ENCODE results near the gene OTULIN.

DNA sequence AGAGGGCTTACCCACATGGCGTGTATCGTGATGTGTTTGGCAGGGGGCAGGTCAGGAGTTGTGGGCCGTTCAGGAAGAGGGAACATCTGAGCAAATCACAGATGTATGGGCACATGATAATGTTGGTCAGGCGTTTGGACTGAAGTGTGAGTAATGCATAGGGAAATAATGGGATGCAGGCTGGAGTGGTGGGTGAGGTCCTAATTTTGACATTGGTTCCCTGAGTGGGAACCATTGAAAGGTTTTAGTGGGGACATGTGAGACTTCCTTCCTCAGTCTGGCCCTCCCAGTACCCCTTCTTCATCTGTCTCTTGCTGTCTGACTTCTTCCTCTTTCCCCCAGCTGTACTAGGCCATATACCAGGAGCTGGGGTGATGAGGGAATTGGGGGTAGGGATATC lies 7.6 kb downstream of the OTULIN start:
- TF ChIP-seq, protein P1, sequence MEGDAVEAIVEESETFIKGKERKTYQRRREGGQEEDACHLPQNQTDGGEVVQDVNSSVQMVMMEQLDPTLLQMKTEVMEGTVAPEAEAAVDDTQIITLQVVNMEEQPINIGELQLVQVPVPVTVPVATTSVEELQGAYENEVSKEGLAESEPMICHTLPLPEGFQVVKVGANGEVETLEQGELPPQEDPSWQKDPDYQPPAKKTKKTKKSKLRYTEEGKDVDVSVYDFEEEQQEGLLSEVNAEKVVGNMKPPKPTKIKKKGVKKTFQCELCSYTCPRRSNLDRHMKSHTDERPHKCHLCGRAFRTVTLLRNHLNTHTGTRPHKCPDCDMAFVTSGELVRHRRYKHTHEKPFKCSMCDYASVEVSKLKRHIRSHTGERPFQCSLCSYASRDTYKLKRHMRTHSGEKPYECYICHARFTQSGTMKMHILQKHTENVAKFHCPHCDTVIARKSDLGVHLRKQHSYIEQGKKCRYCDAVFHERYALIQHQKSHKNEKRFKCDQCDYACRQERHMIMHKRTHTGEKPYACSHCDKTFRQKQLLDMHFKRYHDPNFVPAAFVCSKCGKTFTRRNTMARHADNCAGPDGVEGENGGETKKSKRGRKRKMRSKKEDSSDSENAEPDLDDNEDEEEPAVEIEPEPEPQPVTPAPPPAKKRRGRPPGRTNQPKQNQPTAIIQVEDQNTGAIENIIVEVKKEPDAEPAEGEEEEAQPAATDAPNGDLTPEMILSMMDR (IDR thresholded peaks at IDR 0.05; ENCODE audit: low read depth, low read length, missing input control) = no peak
- no peak for TF ChIP-seq SP1 (IDR thresholded peaks at IDR 0.05)
- TF ChIP-seq, protein P2, sequence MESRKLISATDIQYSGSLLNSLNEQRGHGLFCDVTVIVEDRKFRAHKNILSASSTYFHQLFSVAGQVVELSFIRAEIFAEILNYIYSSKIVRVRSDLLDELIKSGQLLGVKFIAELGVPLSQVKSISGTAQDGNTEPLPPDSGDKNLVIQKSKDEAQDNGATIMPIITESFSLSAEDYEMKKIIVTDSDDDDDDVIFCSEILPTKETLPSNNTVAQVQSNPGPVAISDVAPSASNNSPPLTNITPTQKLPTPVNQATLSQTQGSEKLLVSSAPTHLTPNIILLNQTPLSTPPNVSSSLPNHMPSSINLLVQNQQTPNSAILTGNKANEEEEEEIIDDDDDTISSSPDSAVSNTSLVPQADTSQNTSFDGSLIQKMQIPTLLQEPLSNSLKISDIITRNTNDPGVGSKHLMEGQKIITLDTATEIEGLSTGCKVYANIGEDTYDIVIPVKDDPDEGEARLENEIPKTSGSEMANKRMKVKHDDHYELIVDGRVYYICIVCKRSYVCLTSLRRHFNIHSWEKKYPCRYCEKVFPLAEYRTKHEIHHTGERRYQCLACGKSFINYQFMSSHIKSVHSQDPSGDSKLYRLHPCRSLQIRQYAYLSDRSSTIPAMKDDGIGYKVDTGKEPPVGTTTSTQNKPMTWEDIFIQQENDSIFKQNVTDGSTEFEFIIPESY (IDR thresholded peaks at IDR 0.05) = no peak
- TF ChIP-seq, protein P3, sequence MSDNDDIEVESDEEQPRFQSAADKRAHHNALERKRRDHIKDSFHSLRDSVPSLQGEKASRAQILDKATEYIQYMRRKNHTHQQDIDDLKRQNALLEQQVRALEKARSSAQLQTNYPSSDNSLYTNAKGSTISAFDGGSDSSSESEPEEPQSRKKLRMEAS (IDR thresholded peaks at IDR 0.05) = no peak
- TF ChIP-seq YY1 (IDR thresholded peaks at IDR 0.05) = no peak
- TF ChIP-seq TAF1 (conservative IDR thresholded peaks at IDR 0.05) = no peak
- TF ChIP-seq JUND (IDR thresholded peaks at IDR 0.05) = no peak
- TF ChIP-seq RAD21 (IDR thresholded peaks at IDR 0.05) = no peak
- no peak for TF ChIP-seq RXRA (IDR thresholded peaks at IDR 0.05)
- no peak for TF ChIP-seq GABPA (IDR thresholded peaks at IDR 0.05 in 1 of 2, conservative IDR thresholded peaks at IDR 0.05 in 1 of 2)
- TF ChIP-seq FOXA1 (IDR thresholded peaks at IDR 0.05) = no peak
- TF ChIP-seq, protein P4, sequence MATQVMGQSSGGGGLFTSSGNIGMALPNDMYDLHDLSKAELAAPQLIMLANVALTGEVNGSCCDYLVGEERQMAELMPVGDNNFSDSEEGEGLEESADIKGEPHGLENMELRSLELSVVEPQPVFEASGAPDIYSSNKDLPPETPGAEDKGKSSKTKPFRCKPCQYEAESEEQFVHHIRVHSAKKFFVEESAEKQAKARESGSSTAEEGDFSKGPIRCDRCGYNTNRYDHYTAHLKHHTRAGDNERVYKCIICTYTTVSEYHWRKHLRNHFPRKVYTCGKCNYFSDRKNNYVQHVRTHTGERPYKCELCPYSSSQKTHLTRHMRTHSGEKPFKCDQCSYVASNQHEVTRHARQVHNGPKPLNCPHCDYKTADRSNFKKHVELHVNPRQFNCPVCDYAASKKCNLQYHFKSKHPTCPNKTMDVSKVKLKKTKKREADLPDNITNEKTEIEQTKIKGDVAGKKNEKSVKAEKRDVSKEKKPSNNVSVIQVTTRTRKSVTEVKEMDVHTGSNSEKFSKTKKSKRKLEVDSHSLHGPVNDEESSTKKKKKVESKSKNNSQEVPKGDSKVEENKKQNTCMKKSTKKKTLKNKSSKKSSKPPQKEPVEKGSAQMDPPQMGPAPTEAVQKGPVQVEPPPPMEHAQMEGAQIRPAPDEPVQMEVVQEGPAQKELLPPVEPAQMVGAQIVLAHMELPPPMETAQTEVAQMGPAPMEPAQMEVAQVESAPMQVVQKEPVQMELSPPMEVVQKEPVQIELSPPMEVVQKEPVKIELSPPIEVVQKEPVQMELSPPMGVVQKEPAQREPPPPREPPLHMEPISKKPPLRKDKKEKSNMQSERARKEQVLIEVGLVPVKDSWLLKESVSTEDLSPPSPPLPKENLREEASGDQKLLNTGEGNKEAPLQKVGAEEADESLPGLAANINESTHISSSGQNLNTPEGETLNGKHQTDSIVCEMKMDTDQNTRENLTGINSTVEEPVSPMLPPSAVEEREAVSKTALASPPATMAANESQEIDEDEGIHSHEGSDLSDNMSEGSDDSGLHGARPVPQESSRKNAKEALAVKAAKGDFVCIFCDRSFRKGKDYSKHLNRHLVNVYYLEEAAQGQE (IDR thresholded peaks at IDR 0.05) = no peak
- TF ChIP-seq HNF4A (conservative IDR thresholded peaks at IDR 0.05) = no peak
- TF ChIP-seq, protein P5, sequence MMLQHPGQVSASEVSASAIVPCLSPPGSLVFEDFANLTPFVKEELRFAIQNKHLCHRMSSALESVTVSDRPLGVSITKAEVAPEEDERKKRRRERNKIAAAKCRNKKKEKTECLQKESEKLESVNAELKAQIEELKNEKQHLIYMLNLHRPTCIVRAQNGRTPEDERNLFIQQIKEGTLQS (IDR thresholded peaks at IDR 0.05) = no peak

All from liver (tissue), 3 donors.